DOHH2 (cell line): ENCODE data around the gene PCNX2.

ENCODE experiments used
- EZH2phosphoT487 ChIP-seq: fragments of 200-600 bp; sonication (generic); IDR thresholded peaks from 2 replicates; pipeline ENCODE4 v1.6.1; 2017; ENCODE audit warnings: borderline replicate concordance, mild to moderate bottlenecking, antibody characterized with exemption, low read length, moderate library complexity, mixed read lengths
- TF ChIP-seq, protein P1 (sequence below): fragments of 200-600 bp; sonication (generic); IDR thresholded peaks from one replicate; pipeline ENCODE4 v1.5.1; 2014; ENCODE audit warnings: antibody characterized with exemption, mild to moderate bottlenecking, low read depth, low read length; ENCODE audit not compliant: poor library complexity, severe bottlenecking

DNA sequence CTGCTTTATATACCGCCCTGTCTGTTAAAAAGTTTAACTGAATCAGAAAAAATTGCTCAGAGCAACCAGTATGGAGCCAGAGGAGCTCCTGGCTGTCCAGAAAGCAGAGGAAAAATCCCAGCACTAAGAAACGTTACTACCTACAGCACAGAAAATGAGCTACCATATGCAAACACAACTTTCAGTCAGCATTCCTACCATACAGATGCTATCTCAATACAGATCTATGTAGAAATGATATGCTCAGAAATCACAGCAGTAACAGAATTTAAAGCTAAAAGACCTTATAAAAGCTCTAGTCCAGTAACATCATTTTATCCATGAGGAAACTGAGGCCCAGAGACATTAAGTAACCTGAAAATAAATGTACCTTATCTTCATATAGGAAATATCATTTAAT is 38.7 kb downstream of the PCNX2 start:
- TF ChIP-seq, protein P1, sequence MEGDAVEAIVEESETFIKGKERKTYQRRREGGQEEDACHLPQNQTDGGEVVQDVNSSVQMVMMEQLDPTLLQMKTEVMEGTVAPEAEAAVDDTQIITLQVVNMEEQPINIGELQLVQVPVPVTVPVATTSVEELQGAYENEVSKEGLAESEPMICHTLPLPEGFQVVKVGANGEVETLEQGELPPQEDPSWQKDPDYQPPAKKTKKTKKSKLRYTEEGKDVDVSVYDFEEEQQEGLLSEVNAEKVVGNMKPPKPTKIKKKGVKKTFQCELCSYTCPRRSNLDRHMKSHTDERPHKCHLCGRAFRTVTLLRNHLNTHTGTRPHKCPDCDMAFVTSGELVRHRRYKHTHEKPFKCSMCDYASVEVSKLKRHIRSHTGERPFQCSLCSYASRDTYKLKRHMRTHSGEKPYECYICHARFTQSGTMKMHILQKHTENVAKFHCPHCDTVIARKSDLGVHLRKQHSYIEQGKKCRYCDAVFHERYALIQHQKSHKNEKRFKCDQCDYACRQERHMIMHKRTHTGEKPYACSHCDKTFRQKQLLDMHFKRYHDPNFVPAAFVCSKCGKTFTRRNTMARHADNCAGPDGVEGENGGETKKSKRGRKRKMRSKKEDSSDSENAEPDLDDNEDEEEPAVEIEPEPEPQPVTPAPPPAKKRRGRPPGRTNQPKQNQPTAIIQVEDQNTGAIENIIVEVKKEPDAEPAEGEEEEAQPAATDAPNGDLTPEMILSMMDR = no peak
- no peak for TF ChIP-seq EZH2phosphoT487
